Right lobe of liver (tissue), 6 donors: ENCODE results near the gene MSMP. TPM values are rescaled to one million over a fixed set of nuclear protein-coding genes. Genes with fewer than 3 reads are reported as not detected.

ENCODE experiments used
- ATAC-seq, 4 donors: fragments of 200-7000 bp; cut with Tn5 transposase; one replicate each; pipeline ENCODE4 v1.9.1; 2020; ENCODE audit warnings: mild to moderate bottlenecking in 4 of 4, moderate library complexity in 4 of 4
- DNase-seq, 3 donors: peaks; one replicate each; pipeline ENCODE4 v3.0.0-alpha.2; 2020
- H3K27ac ChIP-seq, 3 donors: fragments of 200-600 bp; one replicate each; pipeline ENCODE4 v1.8.0; 2022
- H3K27me3 ChIP-seq, 2 donors: fragments of 200-600 bp; one replicate each; pipeline ENCODE4 v1.8.0; 2022
- H3K36me3 ChIP-seq, 4 donors: fragments of 200-600 bp; sonication (generic) in 1 of 4; one replicate each; pipeline versions ENCODE4 v1.5.1 to v1.8.0; 2017 to 2022; ENCODE audit warnings: control low read depth in 1 of 4
- H3K4me1 ChIP-seq, 4 donors: fragments of 200-600 bp; sonication (generic) in 1 of 4; one replicate each; pipeline versions ENCODE4 v1.5.1 to v1.8.0; 2017 to 2022; ENCODE audit warnings: control low read depth in 1 of 4
- H3K4me3 ChIP-seq, 3 donors: fragments of 200-600 bp; one replicate each; pipeline ENCODE4 v1.8.0; 2022
- H3K9me3 ChIP-seq, 4 donors: fragments of 200-600 bp; sonication (generic) in 1 of 4; one replicate each; pipeline versions ENCODE4 v1.5.1 to v1.8.0; 2017 to 2022; ENCODE audit warnings: control low read depth in 1 of 4
- POLR2A ChIP-seq: fragments of 450-650 bp; IDR thresholded peaks from one replicate; pipeline ENCODE4 v1.6.1; 2017; ENCODE audit warnings: antibody characterized with exemption, mild to moderate bottlenecking
- WGBS: methylation state at CpG from one replicate; pipeline ENCODE4 v1.1.6; 2018; ENCODE audit warnings: low coverage, low lambda C conversion rate; ENCODE audit not compliant: insufficient coverage; ENCODE audit errors: missing lambda C conversion rate; 5-methylcytosine and 5-hydroxymethylcytosine counted together
- intact Hi-C, 2 donors: fragments of 100-400 bp; cut with DNase I; formaldehyde crosslinking; loops; one replicate each; pipeline versions ENCODE4 v1.11.2 to v1.14.1; 2022
- total RNA-seq, 6 experiments: library from RNA; depleted of rRNA in 2 of 6; stranded (reverse); fragments of >200 nt in 2 of 6; fragmentation: NEBNext Ultra II Directional in 3 of 6; extraction: Animal tissue kit (Norgen Biotek cat#: 25700) in 3 of 6; gene quantifications; one replicate each; pipeline versions ENCODE4 v1.1.0 to v1.2.4, GENCODE V29; 2016 to 2023
- TF ChIP-seq, protein P1 (sequence below), 4 donors: fragments of 200-600 bp in 3 of 4; fragments of 450-650 bp in 1 of 4; IDR thresholded peaks; one replicate each; pipeline versions ENCODE4 v1.5.1 to v1.8.0; 2016 to 2022; ENCODE audit warnings: antibody characterized with exemption in 4 of 4, mild to moderate bottlenecking in 2 of 4
- donor health status: DM: no; HTN: yes; CAD: no.
- donor health status: DM: no; HTN: no; CAD: no.
- donor health status: DM: no; HTN: no; CAD: no.
- donor health status: DM: no; HTN: yes; CAD: no.
- donor health status: DM: no; HTN: yes; CAD: no.

Gene MSMP
- total RNA-seq, 6 experiments from 2014 or later = not detected

DNA sequence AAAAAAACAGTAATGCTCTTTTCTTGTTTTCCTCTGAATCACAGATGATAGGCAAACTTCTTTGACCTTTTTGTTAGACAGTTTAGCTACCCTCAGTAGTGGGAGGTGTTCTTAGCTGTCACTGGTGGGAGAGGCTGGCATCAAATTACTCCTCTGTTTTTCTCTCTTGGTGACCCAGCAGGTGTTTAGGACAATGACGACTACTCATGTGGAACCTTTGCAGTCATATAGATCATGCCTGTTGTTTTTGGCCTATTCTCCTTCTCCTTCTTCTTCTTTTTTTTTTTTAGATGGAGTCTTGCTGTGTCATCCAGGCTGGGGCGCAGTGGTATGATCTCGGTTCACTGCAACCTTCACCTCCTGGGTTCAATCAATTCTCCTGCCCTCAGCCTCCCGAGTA, 21.9 kb upstream of the MSMP start:
- TF ChIP-seq POLR2A = no peak
- TF ChIP-seq, protein P1, sequence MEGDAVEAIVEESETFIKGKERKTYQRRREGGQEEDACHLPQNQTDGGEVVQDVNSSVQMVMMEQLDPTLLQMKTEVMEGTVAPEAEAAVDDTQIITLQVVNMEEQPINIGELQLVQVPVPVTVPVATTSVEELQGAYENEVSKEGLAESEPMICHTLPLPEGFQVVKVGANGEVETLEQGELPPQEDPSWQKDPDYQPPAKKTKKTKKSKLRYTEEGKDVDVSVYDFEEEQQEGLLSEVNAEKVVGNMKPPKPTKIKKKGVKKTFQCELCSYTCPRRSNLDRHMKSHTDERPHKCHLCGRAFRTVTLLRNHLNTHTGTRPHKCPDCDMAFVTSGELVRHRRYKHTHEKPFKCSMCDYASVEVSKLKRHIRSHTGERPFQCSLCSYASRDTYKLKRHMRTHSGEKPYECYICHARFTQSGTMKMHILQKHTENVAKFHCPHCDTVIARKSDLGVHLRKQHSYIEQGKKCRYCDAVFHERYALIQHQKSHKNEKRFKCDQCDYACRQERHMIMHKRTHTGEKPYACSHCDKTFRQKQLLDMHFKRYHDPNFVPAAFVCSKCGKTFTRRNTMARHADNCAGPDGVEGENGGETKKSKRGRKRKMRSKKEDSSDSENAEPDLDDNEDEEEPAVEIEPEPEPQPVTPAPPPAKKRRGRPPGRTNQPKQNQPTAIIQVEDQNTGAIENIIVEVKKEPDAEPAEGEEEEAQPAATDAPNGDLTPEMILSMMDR (IDR thresholded peaks at IDR 0.05) = no peak
- no peaks in the 10 kb centered on the region for H3K9me3 ChIP-seq
- H3K27ac ChIP-seq = no peak overlapping the region
- peaks cover 0 to 23% (median 8%) of the 10 kb centered on the region in 4 donors for H3K4me1 ChIP-seq
- no peaks in the 10 kb centered on the region for H3K36me3 ChIP-seq
- intact Hi-C loops = no loop called here
- no peak for DNase-seq
- no peak overlapping the region for H3K4me3 ChIP-seq
- 83% methylated on average over 4 of the region's 4 CpGs for WGBS
- ATAC-seq = no peak
- H3K27me3 ChIP-seq = no peaks in the 10 kb centered on the region

DNA sequence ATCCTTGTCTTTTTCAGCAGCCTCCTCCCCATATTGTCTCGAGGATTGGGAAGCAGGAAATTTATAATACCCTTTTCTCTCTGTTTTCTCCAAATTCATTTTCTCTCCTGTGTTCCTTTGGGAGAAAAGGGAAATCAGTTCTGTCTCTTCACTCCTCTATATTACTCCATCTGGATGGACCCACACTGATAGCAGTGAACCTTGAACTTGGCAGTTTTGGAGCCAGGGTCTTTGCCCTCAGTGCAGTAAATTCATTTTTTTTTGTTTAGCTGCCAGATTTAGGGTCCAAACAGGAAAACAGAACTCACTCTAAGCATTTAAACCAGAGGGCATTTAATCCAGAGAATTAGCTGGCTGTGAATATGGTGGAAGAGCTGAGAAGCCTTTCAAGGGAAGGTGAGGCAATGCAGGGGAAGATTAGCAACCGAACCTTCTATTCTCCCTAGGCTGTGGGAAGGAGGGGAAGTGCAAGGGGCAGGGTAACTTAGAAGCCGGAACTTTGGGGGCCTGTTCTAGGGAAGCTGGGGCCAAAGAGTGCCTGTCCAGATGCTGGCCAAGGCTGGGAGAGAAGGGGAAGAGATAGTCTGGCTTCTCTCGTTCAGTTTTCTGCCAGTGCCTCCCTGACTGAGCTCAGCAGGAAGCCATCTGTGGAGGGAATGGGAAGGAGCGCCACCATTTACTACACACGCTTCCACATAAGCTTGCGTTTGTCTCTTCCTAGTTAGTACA, 21.0 kb upstream of the MSMP start:
- ATAC-seq = peak; percentile 50 to 79 (median 70)
- no peaks in the 10 kb centered on the region for H3K27me3 ChIP-seq
- H3K36me3 ChIP-seq = no peaks in the 10 kb centered on the region
- WGBS = 51% methylated on average over 7 of the region's 7 CpGs
- DNase-seq = no peak
- intact Hi-C loops = no loop called here
- no peak overlapping the region for H3K4me3 ChIP-seq
- TF ChIP-seq POLR2A = no peak
- TF ChIP-seq, protein P1 (IDR thresholded peaks at IDR 0.05) = no peak
- no peaks in the 10 kb centered on the region for H3K9me3 ChIP-seq
- H3K4me1 ChIP-seq = peaks cover 0 to 29% (median 12%) of the 10 kb centered on the region in 4 donors
- peak overlapping the region in 1 of 3 donors; percentile 16 for H3K27ac ChIP-seq

DNA sequence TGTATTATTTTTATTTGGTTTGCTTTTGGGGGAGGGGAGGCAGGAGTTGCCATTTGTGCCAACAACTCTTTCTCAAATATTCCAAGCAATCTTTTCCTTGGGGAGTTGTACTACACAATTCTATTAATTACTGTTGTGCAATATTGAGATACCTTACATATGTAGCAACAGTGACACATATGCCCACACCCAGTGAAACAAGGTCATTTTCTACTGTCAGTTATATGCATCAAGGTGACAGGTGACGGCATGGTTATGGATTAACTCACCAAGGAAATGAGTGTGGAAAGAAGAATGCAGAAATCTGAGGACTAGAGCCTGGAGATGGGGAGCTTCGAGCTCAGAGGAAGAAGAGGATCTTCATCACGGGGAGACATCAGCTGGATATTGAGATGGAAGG, 17.9 kb upstream of the MSMP start:
- H3K9me3 ChIP-seq = no peaks in the 10 kb centered on the region
- no peaks in the 10 kb centered on the region for H3K27me3 ChIP-seq
- no peaks in the 10 kb centered on the region for H3K36me3 ChIP-seq
- H3K4me3 ChIP-seq = no peak overlapping the region
- DNase-seq (no peak), ATAC-seq (peak in 3 of 4 donors; percentile 13 to 40 (median 20))
- WGBS = 80% methylated on average over 3 of the region's 3 CpGs
- H3K4me1 ChIP-seq = peaks cover 0 to 29% (median 12%) of the 10 kb centered on the region in 4 donors
- peak overlapping the region in 1 of 3 donors; percentile 18 for H3K27ac ChIP-seq
- intact Hi-C loops = no loop called here
- no peak for TF ChIP-seq POLR2A
- TF ChIP-seq, protein P1 (IDR thresholded peaks at IDR 0.05) = no peak

DNA sequence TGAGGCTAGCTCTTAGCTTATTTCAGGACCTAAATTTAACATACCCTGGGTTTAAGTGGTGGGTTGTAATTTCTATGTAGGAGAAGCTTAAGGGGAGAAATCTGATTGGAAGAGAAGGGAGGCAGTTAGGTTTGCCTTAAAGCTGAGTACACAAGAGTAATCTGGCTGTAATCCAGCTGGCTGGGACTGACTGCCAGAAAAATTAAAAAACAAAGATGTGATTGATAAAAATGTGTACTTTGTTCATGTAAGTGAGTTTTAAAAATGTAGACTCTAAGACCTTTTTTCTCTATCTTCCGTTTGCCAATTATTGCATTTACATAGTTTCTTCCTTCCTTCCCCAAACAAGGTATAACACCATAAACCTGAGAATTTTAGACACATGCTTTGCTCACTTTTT, 17.5 kb upstream of the MSMP start:
- 29% methylated on average over 1 of the region's 1 CpG for WGBS
- Histone ChIP-seq H3K4me1 (peaks cover 0 to 29% (median 12%) of the 10 kb centered on the region in 4 donors), H3K36me3 (no peaks in the 10 kb centered on the region), H3K9me3 (no peaks in the 10 kb centered on the region), H3K4me3 (no peak overlapping the region), H3K27me3 (no peaks in the 10 kb centered on the region), H3K27ac (peak overlapping the region in 2 of 3 donors; percentile 4 to 18)
- TF ChIP-seq, protein P1 (IDR thresholded peaks at IDR 0.05) = no peak
- no peak for TF ChIP-seq POLR2A
- ATAC-seq = peak; percentile 27 to 64 (median 49)
- intact Hi-C loops = no loop called here
- DNase-seq = no peak
